Retinal pigment epithelial cell (primary cell): ENCODE measurements around the gene CADPS.
"Not testable (repeated sequence)": the region's sequence is repeated elsewhere in the genome, so short reads cannot be mapped to it uniquely, and the experiment has no call there.

Experiments
- DNase-seq: peaks from one replicate; pipeline ENCODE4 v3.0.0-alpha.2; 2010; ENCODE audit warnings: low read depth
- H3K4me3 ChIP-seq: 2 replicates; pipeline ENCODE4 v1.5.1; 2011; ENCODE audit warnings: mild to moderate bottlenecking, low read length, control low read depth, moderate library complexity
- TF ChIP-seq, protein P1 (sequence below): conservative IDR thresholded peaks from 2 replicates; pipeline ENCODE4 v1.5.1; 2011; ENCODE audit warnings: low read depth, low read length, control low read depth, inconsistent platforms

CADPS gene

DNA sequence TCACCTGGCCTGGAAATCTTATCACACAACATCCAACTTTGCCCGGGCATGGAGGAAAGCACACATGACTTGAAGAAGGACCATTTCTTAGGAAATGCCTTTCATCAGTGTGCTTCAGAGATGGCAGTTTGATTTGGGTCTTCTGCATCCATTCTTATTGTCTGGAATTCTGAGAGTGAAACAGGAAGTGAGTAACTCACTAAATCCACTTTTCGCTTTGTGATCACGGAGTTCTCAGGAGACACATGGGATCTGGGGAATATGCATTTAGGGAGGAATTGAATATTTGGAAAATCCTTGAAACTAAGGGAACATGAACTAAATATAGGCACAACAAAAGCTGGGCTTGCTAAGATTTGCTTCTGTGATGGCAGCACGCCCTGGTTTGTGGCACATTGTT is 289.4 kb downstream of the CADPS start:
- TF ChIP-seq, protein P1, sequence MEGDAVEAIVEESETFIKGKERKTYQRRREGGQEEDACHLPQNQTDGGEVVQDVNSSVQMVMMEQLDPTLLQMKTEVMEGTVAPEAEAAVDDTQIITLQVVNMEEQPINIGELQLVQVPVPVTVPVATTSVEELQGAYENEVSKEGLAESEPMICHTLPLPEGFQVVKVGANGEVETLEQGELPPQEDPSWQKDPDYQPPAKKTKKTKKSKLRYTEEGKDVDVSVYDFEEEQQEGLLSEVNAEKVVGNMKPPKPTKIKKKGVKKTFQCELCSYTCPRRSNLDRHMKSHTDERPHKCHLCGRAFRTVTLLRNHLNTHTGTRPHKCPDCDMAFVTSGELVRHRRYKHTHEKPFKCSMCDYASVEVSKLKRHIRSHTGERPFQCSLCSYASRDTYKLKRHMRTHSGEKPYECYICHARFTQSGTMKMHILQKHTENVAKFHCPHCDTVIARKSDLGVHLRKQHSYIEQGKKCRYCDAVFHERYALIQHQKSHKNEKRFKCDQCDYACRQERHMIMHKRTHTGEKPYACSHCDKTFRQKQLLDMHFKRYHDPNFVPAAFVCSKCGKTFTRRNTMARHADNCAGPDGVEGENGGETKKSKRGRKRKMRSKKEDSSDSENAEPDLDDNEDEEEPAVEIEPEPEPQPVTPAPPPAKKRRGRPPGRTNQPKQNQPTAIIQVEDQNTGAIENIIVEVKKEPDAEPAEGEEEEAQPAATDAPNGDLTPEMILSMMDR, result no peak
- no peak overlapping the region for H3K4me3 ChIP-seq
- DNase-seq, result no peak

DNA sequence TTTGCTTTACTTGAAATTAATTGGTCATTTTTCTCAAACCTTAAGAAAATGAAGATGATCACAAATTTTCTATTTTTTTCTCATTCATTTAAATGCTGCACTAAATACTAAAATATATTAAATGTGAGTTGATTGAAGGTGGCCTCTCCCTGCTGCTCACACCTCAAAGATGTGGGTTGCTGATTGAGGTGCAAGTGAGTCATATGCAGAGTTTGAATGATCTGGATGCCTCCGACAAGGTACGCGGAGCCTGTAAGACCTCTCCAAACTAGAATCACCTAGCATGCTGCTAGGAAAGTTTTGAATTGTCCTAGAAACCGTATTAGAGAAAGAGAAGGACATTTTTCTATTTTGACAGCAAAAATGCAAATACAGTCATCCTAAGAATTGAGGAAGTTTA is 290.6 kb downstream of the CADPS start:
- no peak for DNase-seq
- TF ChIP-seq, protein P1, result no peak
- no peak overlapping the region for H3K4me3 ChIP-seq

DNA sequence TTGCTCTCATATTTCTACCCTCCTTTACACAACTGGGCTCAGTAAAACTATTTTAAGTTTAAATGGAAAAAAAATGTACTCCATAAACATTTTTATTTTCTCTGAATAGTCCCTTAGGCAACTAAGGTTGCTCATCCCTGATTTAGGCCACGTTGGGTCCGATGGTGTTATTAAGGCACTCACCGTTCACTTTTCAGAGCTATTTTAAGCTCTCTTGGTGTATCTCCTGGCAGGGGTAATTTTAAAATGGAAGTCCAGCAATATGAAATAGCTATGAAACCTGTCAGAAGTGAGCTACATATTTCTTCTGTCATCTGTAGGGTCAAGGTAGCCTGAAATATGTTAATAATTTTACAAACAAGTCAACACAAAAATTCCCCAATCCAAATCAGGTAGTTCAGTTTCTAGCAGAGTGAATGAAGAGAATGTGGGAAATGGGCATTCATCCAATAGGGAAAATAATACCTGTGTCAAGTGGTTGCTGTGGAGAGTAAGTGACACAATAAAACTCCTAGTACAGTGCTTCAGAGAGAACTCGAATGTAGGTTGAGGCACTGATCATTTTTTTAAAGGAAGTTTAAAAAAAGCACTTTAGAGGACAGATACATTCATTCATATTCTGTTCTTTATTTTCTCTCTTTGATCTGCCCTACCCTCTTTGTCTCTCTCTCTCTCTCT is 292.6 kb downstream of the CADPS start:
- TF ChIP-seq, protein P1, result no peak
- no peak for DNase-seq
- no peak overlapping the region for H3K4me3 ChIP-seq

DNA sequence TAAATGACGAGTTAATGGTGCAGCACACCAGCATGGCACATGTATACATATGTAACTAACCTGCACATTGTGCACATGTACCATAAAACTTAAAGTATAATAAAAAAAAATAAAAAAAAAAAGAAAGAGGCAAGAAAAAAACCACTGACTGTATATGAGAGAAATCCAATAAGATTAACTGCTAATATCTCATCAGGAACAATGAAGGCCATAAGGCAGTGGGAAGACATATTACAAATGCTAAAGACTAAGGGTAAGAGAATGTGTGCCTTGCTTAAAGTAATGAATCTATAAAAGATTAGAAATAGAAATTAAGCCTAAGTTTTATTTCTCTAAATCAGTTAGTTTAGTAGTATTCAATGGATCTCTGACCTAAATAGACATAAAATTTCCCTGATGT is 294.7 kb downstream of the CADPS start:
- not testable (repeated sequence) for DNase-seq, H3K4me3 ChIP-seq

DNA sequence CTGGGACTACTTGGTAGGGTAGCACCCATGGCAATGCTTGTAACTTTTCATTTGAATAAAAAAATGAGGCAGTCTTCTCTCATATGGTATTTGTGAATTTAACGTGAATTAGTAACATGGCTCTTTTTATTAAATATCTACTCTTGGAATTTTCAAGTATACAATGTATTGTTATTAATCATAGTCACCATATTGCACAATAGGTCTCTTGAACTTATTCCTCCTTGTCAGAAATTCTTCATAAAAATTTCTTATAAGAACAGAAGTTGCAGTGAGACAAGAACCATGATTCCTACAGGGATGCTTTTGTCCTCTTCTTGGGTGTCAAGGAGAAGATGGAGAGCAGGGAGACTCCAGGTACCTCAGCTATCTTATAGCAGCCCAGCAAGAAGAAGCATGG is 298.1 kb downstream of the CADPS start:
- no peak for DNase-seq
- TF ChIP-seq, protein P1, result no peak
- H3K4me3 ChIP-seq, result no peak overlapping the region

DNA sequence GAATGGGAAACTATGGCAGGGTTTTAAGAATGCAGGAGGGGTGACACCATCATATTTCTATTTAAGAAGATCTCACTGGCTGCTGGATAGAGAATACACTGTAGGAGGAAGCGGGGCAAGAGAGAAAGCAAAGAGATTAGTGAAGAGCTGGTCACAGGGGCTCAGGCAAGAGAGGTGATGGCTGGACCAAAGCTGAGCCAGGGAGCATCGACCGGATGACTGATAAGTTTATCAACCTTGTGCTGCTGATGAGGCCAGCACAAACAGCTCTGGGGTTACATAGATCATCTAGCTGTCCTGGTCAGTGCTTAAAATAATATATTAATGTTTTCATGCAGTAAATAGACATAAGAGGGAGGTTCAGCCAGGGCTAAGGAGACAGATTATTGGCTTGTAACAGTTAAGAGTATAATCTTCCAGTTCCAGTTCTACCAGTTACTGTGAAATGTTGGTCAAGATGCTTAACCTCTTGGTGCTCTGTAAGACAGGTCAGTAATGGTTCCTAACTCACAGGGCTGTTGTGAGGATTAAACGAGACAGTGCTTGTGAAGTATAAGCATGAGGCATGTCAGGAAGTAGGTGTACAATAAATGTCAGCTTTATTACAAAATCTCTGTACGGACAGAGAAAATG is 300.8 kb downstream of the CADPS start:
- no peak overlapping the region for H3K4me3 ChIP-seq
- DNase-seq, result no peak
- TF ChIP-seq, protein P1, result no peak

DNA sequence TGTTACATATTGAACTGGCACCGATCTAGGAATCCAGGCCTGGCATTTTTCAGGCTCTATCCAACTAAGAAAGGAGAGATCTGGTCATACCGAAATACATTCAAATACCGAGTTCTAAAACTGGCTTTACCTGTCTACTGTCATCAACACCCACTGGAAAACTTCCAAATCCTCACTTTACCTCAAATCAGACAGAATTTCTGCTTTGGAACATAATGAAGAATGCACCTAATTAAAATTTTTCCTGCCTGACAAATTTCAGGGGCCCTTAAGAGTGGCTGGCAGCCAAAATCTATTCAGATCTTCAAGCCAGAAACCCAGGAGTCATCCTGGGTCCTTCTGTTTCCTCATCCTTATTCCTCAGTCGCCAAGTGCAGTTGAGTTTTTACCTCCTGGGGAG is 303.3 kb downstream of the CADPS start:
- no peak overlapping the region for H3K4me3 ChIP-seq
- TF ChIP-seq, protein P1, result no peak
- no peak for DNase-seq
